GM18907 (cell line): Measurements from ENCODE around the gene LCA5.
"Not testable (repeated sequence)": the region's sequence is repeated elsewhere in the genome, so short reads cannot be mapped to it uniquely, and the experiment has no call there.

Experiments
- ATAC-seq: cut with Tn5 transposase; IDR thresholded peaks from one replicate; pipeline ENCODE4 v1.9.1; 2021; ENCODE audit warnings: mild to moderate bottlenecking, moderate library complexity; ENCODE audit not compliant: unreplicated experiment

Gene LCA5

DNA sequence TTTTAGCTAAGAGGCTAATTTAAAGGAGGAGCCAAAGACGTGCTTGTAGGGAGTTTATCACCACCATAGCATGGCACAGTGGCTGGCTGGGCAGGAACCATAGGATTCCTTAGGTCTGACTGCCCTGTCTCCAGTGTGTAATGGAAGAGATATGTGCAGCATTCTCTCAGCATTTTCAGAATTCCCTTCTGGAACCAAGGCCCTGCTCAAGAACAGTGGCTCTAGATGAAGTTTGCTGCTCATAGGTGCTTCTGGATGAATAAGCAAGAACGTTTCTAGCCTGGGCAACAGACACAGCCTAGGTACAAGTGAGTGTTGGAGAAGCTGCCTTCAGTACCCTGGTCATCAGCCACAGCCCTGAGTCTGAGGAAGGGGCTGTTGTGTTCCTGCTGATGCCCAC is 69.1 kb downstream of the LCA5 start:
- no peak for ATAC-seq

DNA sequence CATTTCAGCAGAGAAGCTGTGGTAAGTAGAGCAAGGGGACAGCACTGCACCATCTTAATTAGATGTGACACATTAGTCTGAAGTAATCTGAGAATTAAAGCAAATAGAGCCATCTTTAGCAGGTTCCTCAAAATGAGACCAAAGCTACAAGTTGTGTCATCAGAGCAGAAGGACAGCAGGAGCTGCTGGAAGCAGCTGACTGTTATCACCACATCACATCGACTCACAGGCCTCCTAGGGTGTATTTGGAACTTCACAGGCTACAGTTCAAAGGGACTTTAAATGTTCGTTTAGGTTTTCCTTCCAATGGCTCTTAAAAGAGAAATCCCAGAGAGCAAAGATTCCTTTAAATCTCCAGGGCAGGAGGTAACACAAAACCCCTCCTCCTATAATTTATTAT is 69.5 kb downstream of the LCA5 start:
- ATAC-seq = no peak

DNA sequence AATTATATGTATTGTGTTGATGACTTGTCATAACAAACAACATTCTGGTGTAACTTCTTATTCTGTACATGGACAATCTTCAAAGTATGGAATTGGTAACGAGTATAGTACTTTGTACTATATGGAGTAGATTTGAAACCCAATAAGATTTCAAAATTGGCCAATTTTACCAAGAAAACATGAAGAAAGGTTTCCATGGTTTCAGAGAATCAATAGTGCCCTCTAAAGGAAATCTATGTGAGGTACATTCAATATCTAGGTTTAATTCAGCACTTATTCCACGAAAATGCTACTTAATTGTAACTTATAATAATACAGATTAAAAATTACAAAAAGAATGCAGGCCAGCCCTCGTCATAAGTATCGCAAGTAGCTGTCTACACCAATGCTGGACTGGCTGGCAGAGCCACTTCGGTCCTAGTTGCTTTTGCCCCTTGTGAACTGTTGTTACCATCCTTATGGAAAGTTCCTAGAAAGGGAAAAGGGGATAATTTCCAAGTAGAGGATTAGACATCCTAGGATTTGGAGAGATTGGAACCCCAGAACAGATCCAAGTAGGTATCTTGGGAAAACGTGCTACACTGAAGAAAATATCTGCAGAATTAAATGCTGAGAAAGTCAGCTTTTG is 70.9 kb downstream of the LCA5 start:
- peak; percentile 53 for ATAC-seq

DNA sequence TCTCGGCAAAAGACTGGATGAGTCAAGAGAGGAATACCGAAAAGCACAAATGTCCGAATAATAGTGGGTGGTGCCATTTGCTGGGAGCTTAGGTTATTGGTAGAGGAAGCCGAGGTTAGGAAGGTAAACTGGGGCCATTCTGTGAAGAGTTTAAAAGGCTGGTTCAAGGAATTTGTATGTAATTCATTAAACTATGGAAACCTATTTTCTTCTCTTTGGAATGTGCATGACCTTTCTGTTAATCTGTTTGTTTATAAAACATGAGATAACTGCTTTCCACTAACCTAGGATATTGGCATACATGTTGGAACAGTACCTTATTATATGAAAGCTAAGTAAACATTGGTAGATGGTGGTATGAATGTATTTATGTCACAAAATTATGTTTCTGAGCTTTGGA is 71.8 kb downstream of the LCA5 start:
- no peak for ATAC-seq

DNA sequence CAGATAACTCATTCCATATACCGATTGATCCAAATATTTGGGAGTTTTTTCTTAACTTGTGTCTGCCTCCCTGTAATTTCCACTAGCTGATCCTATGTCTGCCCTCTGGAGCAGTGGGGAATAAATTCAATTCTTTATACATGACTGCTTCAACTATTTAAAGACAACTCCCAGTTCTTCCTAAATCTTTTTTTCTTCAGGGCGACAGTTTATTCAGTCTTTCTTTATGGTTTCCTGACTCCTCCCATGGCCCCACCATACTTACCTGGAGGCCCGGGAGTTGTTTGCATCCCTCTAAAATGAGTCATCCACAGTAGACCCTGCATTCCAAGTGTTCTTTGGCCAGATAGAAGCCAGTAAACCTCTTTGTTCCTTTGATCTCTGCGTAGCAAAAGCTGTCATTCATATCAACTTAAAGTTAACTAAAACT is 73.6 kb downstream of the LCA5 start:
- ATAC-seq = no peak

DNA sequence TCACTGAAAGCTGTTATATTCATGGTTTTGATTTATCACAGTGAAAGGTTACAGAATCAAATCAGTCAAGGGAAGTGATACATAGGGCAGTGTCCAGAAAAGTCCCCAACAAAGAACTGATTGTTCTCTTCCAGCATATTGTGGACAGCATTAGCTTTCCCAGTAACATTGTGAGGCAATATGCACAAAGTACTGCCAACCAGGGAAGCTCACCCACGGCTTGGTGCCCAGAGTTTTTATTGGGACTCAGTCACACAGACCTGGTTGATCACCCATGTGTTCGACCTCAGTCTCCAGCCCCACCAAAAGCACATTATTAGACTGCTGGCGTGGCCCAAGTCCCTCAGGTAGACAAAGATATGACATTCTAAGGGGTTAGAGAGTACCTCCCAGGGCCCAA is 76.0 kb downstream of the LCA5 start:
- ATAC-seq = peak; percentile 67

DNA sequence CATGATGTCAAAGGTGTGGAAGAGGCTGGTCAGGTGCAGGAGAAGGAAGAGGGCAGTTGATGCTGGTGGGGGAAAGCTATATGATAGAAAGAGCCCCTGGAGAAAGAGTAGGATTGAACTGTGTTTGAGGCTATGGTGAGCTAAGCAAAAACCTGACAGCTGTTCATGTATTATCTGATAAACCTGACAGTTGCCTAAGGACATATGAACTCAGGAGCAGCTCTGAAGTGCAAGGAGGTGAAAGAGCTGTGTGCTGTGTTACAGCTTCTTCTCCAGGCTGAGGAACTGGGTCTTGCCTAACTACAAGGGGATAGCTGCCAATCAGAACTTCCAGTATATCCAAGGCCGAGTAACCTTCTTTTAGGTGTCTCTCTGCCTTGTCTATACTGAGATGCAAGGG is 81.8 kb downstream of the LCA5 start:
- ATAC-seq = no peak

DNA sequence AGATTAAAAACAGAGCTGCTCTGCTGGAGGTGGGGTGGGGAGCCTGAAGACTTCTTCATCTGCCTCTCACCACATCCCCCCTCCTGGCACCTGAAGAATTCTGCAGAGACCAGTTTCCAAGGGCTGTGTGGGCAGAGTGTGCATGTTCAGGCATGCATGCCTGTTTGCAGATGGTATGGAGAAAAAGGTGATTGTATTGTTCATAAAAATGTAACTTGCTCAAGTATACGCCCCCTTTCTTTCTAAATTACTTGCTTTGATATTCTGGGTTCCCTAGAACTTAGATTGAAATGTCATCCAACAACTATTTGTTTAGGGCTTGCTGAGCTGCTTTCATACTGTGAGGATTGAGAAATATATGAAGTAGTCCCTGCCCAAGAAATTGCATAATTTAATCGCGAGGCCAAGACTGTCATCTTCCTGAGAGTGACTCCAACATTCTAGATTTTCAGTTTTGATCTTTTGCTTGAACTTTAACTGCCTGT is 83.6 kb downstream of the LCA5 start:
- ATAC-seq = no peak

DNA sequence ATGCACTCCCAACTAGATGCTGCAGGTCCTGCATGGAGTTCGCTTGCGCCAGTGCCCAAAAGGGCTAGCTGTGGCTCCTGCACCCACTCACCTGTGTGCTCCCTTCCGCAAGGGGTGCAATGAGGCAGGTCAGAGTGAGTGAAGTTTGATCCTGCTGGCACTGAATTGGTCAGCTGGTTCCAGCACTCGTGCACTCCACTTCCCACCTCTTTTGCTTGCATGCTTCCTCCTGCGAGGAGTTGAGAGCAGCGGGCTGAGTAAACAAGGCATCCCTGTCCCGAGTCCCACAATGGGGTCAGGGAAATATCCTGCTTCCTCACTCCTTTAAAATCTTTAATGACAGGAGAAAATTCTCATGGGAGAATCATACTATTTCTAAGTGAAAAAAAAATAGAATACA is 86.2 kb downstream of the LCA5 start:
- ATAC-seq = no peak

DNA sequence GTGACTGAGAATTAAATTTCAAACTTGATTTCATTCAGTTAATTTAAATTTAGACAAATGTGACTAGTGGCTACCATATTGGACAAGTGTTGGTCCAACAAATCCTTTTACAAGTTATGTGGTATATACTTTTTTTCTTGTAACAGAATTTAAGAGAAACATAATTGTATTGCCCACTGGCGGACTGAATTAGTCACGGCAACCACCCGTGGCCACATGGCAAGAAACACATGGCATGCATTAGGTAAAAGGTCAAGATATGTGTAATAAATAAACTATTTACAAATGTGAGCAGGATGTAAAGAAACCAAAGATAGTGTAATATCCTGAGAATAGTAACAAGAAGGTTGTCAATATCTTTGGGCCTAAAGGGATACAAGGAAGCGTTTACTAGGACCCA is 91.2 kb downstream of the LCA5 start:
- no peak for ATAC-seq

DNA sequence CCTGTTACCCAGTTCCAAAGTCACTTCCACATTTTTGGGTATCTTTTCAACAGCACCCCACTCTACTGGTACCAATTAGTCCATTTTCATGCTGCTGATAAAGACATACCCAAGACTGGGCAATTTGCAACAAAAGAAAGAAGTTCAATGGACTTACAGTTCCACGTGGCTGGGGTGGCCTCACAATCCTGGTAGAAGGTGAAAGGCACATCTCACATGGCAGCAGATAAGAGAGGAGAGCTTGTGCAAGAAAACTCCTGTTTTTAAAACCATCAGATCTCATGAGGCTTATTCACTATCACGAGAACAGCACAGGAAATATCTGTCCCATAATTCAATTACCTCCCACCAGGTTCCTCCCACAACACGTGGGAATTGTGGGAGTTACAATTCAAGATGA is 93.4 kb downstream of the LCA5 start:
- not testable (repeated sequence) for ATAC-seq

DNA sequence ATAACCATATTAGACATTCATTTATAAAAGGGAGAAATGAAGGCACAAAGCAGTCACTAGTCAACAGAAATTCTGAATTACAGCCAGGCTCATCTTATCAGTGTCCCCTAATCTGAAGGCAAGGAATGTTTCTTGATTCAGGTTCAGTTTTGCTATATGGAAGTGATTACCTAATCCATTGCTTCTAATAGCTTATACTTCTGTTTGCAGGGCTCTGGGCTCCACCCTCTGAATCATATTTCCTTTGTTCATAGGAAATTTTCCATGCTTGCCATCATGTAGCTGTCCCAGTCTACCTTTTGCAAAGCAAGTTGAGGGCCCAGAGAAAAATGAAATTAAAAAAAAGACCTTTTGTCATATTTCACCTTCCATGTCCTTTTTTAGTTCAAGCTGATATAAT is 96.0 kb downstream of the LCA5 start:
- no peak for ATAC-seq

DNA sequence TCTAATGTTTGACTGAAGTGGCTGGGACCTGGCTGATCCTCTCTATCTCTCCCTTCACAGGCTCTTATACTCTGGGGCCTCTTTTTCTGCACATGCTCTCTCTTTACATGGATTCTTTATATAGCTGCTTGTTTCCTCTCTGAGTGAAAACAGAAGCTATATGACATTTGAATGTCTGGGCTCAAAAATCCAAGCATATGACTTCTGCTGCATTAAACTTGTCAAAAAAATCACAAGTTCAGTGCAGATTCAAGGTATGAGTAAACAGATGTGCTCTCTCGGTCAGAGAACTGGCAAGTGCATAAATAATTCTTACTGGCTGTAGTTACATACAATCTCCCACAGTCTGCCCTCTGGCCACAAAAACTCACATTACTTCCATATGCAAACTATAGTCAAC is 96.6 kb downstream of the LCA5 start:
- ATAC-seq = no peak

DNA sequence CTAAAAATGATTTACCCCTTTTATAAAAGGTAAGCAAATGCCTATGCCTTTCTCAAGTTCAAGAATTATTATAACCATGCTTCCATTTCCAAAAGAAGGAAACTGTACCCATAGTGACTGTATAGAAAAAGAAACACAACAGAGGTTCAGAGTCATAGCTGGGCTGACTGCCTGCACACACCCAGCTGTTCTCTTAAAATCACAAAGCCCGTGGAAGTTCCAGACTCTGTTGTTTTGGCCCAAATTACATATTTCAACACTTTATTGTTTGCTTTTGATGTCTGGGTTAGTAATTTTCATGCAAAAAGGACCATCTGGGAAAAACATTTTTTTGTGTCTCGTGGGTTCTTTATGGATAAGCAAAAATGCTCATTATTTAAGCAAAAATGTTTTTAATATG is 99.2 kb downstream of the LCA5 start:
- no peak for ATAC-seq

DNA sequence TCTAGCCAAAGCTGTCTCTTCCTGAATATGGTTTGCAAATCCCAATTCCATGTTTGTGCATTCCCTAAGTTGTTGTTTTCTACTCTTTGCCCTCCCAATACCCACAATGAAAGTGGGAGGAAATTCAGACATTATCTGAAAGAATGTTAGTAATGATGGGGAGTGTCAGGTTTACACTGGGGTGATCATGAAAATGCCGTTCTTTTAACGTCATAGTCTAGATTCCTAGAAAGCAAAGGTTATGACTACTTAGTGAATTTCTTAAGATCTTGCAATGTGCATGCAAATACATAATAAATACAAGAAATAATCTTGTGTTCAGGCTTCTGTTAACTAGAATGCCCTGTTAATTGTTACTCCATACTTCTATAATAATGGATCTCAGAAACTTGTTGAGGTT is 101.0 kb downstream of the LCA5 start:
- no peak for ATAC-seq

DNA sequence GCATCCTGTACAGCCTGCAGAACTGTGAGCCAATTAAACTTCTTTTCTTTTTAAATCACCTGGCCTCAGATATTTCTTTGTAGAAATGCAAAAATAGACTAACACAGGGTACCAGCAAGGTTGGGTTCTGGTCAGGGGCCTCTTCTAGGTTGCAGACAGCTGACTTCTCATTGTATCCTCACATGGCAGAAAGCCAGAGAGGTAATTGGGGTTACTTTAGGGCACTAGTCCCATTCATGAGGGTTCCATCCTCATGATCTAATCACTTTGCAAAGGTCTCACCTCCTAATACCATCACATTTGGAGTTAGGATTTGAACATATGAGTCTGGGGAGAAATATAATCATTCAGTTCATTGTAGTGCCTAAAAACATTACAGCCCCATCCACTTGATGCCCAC is 101.5 kb downstream of the LCA5 start:
- no peak for ATAC-seq
